Measurements from ENCODE around the gene KRTAP2-3. TPM values are rescaled to one million over a fixed set of nuclear protein-coding genes. Genes with fewer than 3 reads are reported as not detected.
A peak's percentile ranks its signal among the peaks of the same experiment; 100 is the strongest.

KRTAP2-3 gene
- total RNA-seq, 1 donor from 2014 or later: not detected

GRCh38 chr17:41082626-41083025 lies 22.7 kb upstream of the KRTAP2-3 start:
- peak overlapping the region; percentile 74 for H3K27ac Mint-ChIP-seq
- peaks cover 4% of the 10 kb centered on the region for H3K36me3 Mint-ChIP-seq
- H3K9me3 Mint-ChIP-seq: peaks cover 5% of the 10 kb centered on the region
- peaks cover 6% of the 10 kb centered on the region for H3K4me1 Mint-ChIP-seq (ENCODE audit: unreplicated experiment)
- H3K27me3 Mint-ChIP-seq: no peaks in the 10 kb centered on the region
- TF ChIP-seq CTCF (conservative IDR thresholded peaks at IDR 0.05): no peak
- DNase-seq (ENCODE audit: extremely low spot score, unreplicated experiment): no peak
- peak overlapping the region; percentile 21 for H3K4me3 Mint-ChIP-seq

GRCh38 chr17:41076788-41077187 lies 16.9 kb upstream of the KRTAP2-3 start:
- no peak for DNase-seq (ENCODE audit: extremely low spot score, unreplicated experiment)
- no peaks in the 10 kb centered on the region for H3K4me1 Mint-ChIP-seq (ENCODE audit: unreplicated experiment)
- H3K9me3 Mint-ChIP-seq: no peaks in the 10 kb centered on the region
- peaks cover 4% of the 10 kb centered on the region for H3K27me3 Mint-ChIP-seq
- H3K4me3 Mint-ChIP-seq: no peak overlapping the region
- H3K27ac Mint-ChIP-seq: no peak overlapping the region
- peaks cover 4% of the 10 kb centered on the region for H3K36me3 Mint-ChIP-seq
- TF ChIP-seq CTCF (conservative IDR thresholded peaks at IDR 0.05): no peak

GRCh38 chr17:41073676-41074075 lies 13.8 kb upstream of the KRTAP2-3 start:
- Mint-ChIP-seq H3K27me3 (peaks cover 4% of the 10 kb centered on the region), H3K36me3 (no peaks in the 10 kb centered on the region), H3K9me3 (no peaks in the 10 kb centered on the region), H3K4me3 (no peak overlapping the region), H3K27ac (no peak overlapping the region), H3K4me1 (ENCODE audit: unreplicated experiment) (no peaks in the 10 kb centered on the region)
- no peak for DNase-seq (ENCODE audit: extremely low spot score, unreplicated experiment)
- no peak for TF ChIP-seq CTCF (conservative IDR thresholded peaks at IDR 0.05)

GRCh38 chr17:41071606-41072360 lies 11.9 kb upstream of the KRTAP2-3 start:
- DNase-seq (ENCODE audit: extremely low spot score, unreplicated experiment): no peak
- no peaks in the 10 kb centered on the region for H3K9me3 Mint-ChIP-seq
- no peaks in the 10 kb centered on the region for H3K36me3 Mint-ChIP-seq
- no peak for TF ChIP-seq CTCF (conservative IDR thresholded peaks at IDR 0.05)
- H3K4me3 Mint-ChIP-seq: no peak overlapping the region
- peaks cover 4% of the 10 kb centered on the region for H3K27me3 Mint-ChIP-seq
- no peak overlapping the region for H3K27ac Mint-ChIP-seq
- H3K4me1 Mint-ChIP-seq (ENCODE audit: unreplicated experiment): peaks cover 9% of the 10 kb centered on the region

- Mint-ChIP-seq H3K27me3 (no peaks in the 10 kb centered on the region), H3K27ac (no peak overlapping the region), H3K9me3 (no peaks in the 10 kb centered on the region), H3K36me3 (no peaks in the 10 kb centered on the region), H3K4me3 (no peak overlapping the region), H3K4me1 (ENCODE audit: unreplicated experiment) (peaks cover 9% of the 10 kb centered on the region)
- no peak for TF ChIP-seq CTCF (conservative IDR thresholded peaks at IDR 0.05)
- no peak for DNase-seq (ENCODE audit: extremely low spot score, unreplicated experiment)
These were observed 9.1 kb upstream of the KRTAP2-3 start for GRCh38 chr17:41069031-41069430.
